Measurements from ENCODE around the gene RBM34.

The RBM34 gene

DNA sequence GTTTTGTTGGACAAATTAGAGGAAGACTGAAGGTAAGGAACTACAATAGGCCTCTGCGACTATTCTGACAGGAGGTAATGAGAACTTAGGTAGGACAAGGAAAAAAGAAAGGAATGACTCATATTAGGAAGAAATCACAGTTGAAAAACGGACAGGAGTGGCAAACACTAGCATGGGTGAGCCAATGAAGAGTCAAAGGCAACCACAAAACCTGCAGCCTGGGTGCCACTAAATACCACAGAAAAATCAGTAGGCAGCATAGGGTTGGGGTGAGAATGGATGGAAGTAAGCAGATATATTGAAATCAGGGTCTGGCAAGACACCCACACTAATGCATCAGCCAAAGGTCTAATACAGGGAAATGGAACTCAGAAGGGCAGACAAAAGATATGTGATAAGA is 10.0 kb downstream of the RBM34 start:
- no peak for DNase-seq

DNA sequence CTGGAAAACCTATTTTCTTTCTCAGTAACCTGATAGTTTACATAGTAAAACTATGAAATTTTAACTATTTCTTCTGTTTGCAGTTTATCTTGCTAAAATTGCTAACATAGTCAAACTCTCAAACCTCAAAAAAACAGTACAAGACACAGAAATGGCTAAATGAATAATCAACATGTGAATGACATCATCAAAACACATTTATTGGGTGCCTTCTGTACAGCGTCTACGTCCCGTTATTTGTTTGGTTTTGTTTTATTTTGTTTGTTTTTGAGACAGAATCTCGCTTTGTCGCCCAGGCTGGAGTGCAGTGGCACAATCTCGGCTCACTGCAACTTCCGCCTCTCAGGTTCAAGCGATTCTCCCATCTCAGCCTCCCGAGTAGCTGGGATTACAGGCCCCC is 11.2 kb downstream of the RBM34 start:
- DNase-seq = no peak

DNA sequence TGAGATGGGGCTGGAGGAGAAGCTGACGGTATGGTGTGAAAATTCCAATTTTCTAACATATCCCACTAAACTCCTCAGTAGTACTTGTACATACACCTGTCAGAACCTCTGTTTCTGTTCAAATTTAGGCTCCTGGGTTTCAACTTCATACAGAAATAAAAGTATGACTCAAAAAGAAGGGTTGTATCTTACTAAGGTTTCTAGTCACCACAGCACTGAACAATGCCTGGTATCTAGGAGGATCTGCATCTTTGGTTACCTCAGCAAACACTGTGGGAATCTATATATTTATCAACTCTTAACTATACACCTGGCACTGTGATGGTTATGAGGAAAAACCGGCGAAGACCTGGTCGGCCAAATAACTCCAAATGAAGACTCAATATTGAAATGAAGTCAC is 13.8 kb downstream of the RBM34 start:
- DNase-seq = no peak

DNA sequence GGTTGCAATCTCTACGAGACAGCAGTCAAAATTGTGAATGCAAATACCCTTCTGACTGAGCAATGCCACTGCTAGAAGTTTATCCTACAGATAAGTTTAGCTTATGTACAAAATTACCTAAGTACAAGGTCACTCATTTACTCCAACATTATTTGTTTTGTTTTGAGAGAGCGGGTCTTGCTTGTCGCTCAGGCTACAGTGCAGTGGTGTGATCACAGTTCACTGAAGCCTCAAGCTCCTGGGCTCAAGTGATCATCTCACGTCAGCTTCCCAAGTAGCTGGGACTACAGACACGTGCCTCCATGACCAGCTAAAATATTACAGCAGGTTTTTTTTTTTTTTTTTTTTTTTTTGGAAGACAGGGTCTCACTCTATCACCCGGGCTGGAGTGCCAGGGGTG is 15.4 kb downstream of the RBM34 start:
- DNase-seq = no peak

DNA sequence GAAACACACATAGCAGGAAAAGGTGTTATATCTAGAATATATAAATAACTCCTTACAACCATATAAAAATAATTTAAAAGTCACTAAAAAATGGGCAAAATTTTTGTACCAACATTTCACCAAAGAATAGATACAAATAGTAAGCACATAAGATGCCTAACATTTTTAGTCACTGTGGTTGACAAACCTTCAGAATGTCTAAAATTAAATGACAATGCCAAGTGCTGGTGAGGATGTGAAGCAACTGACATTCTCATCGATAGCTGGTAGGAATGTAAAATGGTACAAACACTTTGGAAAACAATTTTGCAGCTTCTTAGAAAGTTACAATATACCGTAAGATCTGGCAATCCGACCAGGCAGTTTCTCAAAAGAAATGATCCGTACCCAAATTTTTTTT is 18.1 kb downstream of the RBM34 start:
- DNase-seq = no peak

DNA sequence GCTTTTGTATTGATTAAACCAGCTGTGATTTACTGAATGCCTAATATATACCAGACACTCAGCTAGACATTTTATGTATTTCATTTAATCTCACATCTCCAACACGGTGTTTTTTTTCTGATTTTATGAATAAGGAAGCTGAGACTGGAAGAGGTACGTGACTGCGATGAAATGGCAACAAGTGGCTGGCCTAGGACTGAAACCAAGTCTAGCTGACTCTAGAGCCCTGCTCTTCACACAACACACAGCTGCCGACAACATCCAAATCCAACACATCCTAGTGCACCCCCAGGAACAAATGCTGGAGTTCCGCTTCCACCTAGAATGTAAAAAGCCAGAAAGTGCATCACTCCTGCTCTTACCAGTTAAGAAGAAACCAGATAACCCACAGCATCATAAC is 21.7 kb downstream of the RBM34 start:
- DNase-seq = no peak

DNA sequence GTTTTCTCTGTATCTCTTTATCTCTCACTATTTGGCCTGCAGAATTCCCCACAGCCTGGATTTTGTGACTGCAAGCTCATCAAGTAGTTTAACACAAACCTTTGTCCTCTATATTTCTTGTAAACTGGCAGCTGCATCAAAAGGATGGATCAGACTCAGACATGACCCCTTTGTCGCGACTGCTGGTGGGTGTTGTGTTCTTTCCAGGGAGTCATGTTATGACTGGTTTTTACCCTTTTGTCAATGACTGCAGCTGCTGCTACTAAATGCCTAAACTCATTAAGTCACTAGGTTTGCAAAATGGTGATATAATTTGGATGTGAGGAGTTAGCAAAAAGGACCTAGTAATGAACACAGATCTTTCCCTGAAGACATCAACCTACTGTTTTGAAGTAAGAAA is 22.2 kb downstream of the RBM34 start:
- no peak for DNase-seq

DNA sequence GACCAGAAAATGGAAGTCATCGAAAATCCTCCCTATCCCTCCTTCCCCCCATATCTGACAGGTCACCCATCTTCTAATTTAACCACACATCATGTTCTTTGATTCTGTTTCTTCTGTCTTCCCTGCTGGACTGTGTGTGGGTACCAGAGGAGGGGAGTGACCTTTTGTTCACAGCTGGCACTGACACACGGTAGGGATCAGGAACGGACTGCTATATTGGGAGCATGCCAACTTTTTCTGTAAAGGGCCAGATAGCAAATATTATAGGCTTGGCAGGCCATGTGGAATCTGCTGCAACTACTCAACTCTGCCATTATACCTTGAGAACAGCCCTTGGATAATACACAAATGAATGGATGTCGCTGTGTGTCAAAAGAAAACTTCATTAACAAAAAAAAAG is 24.9 kb downstream of the RBM34 start:
- DNase-seq = peak; percentile 0 to 21

DNA sequence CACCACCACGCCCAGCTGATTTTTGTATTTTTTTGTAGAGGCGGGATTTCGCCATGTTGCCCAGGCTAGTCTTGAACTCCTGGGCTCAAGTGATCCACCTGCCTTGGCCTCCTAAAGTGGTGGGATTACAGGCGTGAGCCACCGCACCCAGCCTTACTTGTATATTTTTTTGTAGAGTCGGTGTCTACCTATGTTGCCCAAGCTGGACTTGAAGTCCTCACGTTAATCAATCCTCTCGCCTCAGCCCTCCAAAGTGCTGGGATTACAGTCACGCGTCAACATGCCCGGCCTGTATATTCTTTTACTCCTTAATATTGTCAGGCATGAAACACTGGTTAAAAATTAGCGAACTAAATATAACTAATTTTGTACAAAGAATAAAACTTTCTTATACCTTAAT is 26.9 kb downstream of the RBM34 start:
- DNase-seq = no peak

DNA sequence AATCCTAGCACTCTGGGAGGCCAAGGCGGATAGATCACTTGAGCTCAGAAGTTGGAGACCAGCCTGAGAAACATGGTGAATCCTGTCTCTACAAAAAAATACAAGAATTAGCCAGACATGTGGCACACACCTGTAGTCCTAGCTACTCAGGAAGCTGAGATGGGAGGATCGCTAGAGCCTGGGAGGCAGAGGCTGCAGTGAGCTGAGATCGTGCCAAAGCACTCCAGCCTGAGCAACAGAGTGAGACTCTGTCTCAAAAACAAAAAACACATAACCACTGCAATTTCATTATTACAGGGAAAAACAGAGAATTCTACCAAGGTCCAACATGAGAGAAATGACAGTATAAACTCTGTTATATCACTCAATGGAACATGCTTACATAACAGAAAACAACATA is 28.0 kb downstream of the RBM34 start:
- DNase-seq = no peak

DNA sequence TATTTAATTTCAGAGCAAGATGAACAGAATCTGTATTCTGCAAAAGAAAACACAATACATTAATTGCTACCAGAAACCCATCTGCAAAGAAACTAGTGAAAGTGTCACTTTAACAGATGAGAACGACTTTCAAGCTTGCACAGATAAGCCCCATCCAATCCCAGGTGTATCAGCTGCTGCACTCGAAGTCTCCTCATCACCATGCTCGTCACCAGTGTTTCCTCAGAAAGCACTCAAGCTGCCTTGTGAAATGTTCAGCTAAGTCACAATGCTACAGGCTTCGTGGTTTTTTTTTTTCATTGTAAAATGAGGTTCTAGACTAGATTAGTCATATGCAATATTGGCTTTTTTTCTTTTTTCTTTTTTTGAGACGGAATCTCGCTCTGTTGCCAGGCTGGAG is 29.1 kb downstream of the RBM34 start:
- no peak for DNase-seq

DNA sequence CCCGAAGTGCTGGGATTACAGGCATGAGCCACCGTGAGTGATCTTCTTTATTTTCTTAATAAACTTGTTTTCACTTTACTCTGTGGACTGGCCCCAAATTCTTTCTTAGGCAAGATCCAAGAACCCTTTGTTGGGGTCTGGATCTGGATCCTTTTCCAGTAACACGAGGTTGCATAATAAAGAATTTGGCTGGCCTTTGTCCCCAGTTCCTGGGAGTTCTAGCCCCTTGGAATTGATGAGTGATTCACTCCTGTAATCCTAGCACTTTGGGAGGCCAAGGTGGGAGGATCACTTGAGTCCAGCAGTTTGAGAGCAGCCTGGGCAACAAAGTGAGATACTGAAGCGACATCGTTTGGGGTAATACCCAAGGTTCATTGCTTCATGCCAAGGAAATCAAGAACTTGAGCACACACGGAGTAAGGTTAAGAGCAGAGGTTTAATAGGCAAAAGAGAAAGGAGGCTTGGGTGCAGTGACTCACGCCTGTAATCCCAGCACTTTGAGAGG is 30.2 kb downstream of the RBM34 start:
- no peak for DNase-seq

DNA sequence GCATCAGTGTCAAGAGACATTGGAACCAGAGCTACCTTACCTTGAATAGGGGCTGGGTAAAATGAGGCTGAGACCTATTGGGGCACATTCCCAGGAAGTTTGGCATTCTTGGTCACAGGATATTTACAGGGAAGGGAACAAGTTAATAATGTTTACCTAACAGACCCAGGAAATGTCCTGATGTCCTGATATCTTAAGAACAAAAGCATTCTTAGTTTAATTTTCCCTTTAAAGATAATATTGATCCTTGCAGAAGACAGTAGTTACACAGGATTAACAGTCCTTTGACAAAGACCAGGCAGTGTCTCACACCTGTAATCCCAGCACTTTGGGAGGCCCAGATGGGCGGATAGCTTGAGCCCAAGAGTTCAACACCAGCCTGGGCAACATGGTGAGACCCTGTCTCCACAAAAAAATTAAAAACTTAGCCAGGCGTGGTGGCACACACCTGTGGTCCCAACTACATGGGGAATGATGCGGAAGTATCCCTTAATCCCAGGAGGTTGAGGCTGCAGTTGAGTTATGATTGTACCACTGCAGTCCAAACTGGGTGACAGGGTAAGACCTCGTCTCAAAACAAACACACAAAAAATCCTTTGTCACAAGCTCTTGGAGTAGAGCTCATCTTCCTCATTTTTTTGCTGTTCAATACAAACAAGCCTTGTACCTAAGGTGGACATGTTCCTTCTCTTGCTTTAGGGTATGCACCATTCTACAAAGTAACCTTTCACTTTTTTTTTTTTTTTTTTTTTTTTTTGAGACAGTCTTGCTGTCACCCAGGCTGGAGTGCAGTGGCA is 31.1 kb downstream of the RBM34 start:
- no peak for DNase-seq

DNA sequence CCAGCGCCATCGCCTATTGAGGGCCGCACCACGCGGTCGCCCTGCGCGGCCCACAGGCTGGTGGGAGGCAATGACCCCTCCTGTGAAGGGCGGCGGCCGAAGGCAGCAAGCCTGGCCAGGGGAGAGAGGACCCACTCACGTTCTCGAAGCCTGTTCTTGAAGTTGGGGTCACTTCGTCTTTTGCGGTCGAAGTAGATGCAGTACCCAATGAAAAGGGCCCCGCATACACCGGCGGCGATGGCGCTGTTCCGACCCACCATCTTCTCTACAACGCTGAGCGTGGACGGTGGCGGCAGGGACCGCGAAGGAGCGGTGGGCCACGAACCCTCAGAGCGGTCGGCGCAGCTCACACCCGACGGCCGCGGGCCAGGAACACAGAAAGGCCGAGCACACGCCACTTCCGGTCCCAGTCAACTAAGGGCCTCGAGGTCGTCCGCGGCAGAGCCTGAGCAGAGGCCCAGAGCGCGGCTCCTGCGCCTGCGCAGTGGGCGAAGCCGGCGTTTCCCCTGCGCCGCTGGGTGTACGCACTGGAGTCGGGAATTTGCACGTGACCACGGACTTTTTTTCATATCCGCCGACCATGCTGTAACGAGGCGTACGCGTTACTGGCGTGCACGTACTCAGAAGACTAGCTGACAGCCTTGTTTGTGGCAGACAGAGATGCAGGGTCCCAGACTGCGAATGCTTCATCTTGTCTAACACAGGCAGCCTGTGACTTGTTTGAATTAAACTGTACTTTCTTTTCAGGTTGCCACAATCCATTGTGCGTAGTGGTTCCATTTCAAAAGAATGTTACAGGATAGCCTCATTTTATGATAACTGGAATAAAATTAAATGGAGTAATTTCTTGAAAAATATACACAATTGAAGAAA is 32.4 kb downstream of the RBM34 start, which contains the start of gene TOMM20:
Gene TOMM20 (minus strand): TSS at position 382 of the 873 bp plus-strand sequence. CDS start 122 bp downstream, at position 260.
- DNase-seq = peak; percentile 97 to 98

DNA sequence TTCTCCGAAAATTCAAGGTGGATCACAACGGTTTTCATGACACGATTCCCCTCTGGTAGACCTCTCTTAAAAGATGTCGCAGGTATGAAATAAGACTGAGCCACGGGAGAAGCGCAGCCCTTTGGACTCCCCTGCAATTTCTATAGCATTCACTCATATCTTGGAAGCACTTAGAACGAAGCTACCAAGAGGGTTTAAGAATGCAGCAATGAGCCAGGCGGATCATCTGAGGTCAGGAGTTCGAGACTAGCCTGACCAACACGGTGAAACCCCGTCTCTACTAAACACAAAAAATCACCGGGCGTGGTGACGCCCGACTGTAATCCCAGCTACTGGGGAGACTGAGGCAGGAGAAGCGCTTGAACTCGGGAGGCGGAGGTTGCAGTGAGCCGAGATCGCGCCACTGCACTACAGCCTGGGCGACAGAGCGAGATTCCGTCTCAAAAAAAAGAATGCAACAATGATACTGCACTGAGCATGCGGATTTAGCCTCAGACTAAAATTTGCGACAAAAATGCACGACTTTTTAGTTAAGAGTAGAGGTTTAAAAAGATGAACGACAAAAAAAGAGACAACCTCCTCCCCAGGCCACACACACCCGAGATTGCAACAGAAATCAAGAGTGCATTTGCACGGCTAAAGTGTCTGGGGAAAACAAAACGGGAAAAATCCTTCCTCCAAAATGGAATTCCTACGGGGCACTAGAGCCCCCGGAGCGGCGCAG is 33.2 kb downstream of the RBM34 start:
- no peak for DNase-seq

DNA sequence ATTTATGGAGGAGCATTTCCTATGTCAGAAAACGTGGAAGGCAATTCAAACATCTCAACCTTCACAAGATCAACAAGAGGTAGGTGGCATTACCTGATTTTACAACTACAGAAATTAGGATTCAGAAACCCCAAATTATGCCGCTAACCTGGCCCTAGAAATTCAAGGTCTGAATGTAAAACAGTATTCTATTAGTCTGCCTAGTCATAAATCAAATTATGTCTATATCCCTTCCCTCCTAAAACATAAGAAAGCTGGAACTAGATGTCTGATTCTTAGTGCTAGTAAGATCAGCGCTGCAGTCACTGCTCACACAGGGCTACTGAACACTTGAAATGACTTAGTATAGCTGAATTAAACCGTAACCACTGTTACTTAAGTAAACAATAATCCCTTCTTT is 33.8 kb downstream of the RBM34 start:
- DNase-seq = no peak

DNA sequence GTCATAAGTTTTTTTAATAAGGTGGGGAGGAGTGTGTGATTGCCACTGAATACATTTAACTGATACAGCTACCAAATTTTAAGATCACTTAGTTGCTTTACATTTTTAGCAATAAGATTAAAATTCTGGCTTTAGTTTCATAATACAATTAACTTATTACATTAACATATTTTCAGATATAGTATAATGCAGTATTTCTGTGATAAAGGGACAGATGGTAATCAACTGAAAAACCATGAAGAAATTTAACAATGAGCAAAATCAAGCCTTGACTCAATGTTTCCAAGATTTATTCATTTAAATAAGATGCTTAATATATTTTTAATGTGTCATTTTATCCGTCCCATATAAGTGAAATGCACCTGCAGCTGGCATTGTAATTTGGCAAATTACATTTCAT is 36.4 kb downstream of the RBM34 start:
- DNase-seq = no peak

DNA sequence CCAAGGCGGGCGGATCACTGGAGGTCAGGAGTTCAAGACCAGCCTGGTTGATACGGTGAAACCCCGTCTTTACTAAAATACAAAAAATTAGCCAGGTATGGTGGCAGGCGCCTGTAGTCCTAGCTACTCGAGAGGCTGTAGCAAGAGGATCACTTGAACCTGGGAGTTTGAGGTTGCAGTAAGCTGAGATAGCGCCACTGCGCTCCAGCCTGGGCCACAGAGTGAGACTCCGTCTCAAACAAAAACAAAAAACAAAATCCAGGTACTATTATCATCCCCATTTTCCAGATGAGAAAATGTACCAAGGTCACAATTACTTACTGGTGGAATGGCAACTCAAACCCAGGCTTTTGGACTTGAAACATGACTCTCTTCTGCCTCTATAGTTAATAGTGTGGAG is 36.9 kb downstream of the RBM34 start:
- no peak for DNase-seq

DNA sequence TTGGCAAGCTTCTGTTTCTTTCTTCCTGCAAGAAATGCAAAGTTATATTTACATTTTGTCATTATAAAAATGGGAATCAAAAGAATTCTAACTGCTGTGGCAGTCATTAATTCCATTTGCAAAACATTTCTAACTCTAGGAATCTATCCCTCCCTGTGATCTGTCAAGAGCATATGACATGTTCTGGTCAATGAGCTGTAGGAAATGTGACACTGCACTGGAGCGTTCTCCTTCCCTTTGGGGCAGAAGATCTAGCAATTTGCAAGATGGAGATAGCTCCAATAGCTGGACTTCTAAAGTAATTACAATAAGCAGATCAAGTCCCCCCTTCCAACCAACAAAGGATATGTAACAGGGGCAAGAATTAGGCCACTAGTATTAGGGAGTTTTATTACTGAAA is 38.7 kb downstream of the RBM34 start:
- no peak for DNase-seq

DNA sequence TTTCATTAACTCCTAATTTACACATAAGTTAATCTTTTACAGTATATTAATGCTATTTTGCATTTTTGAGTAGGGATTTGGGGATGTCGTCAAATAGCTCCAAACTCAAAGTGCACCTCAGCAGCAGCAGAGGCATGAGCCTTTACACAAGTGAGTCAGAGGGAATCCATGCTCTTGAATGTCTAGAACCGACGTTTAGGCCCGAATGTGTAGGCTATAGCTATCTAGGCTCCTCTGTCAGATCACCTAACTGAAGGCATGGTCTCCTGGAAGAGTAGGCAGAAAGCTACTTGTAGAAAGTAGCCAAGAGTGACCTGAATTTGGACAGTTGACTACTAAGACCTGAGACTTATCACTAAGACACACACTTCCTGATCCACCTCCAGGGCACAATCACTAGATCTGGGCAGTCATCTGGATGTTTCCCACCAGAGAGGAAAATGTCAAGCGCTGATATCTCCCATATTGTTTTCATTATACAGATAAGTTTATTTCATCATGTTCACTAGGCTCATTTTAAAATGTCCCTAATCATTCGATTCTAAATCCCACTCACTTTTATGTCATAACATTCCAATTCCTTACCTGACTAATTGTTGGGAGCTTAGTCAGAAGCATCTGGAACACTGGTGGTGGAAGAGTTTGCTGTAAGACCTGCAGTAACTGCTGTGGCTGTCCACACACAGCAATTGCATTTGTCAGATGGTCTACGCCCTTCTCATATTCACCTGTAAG is 47.7 kb downstream of the RBM34 start:
- DNase-seq = no peak

DNA sequence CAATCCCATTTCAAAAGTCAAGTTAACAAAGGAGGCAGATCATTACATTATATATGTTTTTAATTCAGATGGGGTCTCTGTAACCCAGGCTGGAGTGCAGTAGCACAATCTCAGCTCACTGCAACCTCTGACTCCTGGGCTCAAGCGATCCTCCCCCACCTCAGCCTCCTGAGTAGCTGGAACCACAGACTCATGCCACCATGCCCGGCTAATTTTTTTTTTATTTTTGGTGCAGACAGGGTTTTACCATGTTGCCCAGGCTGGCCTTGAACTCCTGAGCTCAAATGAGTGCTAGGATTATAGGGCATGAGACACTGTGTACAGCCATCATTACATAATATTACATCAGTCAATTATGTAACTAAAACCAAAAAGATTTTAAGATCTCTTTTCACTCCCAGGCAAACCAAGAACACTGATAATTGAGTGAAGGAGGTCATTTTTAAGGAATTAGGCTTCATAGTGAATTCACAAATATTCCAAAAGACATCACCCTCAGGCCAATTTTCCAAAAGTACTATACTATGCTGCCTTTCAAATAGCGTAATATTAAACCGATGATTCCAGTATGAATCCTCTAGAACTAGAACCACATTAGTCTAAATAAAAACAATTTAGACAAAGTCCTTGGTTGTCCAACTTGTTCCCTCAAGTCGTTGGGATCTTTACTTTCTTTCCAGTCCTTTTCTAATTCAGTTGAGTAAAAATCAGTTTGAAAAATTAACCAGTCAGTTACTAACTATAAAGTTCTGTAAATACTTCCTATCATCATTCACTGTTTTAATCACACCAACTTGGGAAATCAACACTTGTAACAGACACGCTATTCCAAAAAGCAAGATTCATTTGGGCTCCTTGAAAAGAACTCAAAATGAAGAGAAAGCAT is 48.5 kb downstream of the RBM34 start:
- no peak for DNase-seq

DNA sequence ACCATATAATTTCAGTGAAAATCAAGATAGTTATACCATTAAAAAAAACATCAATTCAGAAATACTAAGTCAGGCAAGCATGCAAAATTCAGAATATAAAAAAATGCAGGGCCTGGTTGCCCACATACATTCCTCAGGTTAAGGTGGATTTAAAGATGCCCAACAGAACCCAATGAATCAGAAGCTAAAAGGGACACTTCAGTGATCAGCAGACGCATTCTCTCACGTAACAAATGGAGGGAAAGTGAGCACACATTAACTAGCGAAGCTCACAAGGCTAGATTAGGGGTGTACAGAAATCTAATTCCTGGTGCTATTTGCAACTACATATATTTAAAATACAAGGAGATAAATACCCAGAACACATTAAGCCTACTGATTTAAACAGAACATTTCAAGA is 49.9 kb downstream of the RBM34 start:
- DNase-seq = no peak
